ENCODE measurements around the gene FLNB.

DNA sequence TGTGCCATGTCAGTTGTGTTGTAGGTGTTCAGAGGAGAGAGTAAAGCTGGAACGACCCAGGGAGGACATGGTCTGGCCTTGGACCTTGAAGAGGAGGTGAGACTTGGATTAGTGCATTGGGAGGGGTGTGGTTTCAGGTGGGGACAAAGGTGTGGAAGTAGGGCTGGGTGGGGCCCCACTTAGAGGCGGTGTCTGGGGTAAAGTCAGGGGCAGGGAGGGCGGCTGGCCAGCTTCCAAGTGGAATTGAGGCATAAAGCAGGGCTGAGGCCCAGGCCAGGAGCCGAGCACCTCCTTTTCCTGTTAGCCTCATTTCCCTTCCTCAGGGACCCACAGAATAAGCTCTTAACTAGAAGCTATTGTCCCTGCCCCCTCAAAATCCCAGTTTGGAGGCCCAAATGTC lies 36.2 kb upstream of the FLNB start:
- TF ChIP-seq, protein P1, sequence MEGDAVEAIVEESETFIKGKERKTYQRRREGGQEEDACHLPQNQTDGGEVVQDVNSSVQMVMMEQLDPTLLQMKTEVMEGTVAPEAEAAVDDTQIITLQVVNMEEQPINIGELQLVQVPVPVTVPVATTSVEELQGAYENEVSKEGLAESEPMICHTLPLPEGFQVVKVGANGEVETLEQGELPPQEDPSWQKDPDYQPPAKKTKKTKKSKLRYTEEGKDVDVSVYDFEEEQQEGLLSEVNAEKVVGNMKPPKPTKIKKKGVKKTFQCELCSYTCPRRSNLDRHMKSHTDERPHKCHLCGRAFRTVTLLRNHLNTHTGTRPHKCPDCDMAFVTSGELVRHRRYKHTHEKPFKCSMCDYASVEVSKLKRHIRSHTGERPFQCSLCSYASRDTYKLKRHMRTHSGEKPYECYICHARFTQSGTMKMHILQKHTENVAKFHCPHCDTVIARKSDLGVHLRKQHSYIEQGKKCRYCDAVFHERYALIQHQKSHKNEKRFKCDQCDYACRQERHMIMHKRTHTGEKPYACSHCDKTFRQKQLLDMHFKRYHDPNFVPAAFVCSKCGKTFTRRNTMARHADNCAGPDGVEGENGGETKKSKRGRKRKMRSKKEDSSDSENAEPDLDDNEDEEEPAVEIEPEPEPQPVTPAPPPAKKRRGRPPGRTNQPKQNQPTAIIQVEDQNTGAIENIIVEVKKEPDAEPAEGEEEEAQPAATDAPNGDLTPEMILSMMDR (IDR thresholded peaks at IDR 0.05) = no peak
- peak in 2 of 3 donors; percentile 19 for TF ChIP-seq POLR2AphosphoS5 (IDR thresholded peaks at IDR 0.05)
- no peak for TF ChIP-seq POLR2A (IDR thresholded peaks at IDR 0.05)
